ENCODE measurements around the gene CCDC78. TPM values are rescaled to one million over a fixed set of nuclear protein-coding genes. Genes with fewer than 3 reads are reported as not detected.
A peak's percentile ranks its signal among the peaks of the same experiment; 100 is the strongest.
"Not testable (repeated sequence)": the region's sequence is repeated elsewhere in the genome, so short reads cannot be mapped to it uniquely, and the experiment has no call there.

CCDC78 gene
- polyA plus RNA-seq, 1 donor from 2014 or later, result 0.74 TPM

- Mint-ChIP-seq H3K27ac (no peak overlapping the region), H3K9me3 (no peaks in the 10 kb centered on the region), H3K4me1 (peaks cover 8 to 16% (median 10%) of the 10 kb centered on the region in 3 donors), H3K27me3 (peaks cover 6% of the 10 kb centered on the region), H3K4me3 (peak overlapping the region in 2 of 4 donors; percentile 25 to 65), H3K36me3 (no peaks in the 10 kb centered on the region)
Measured at GRCh38 chr16:693766-694165, 32.5 kb downstream of the CCDC78 start.

- Mint-ChIP-seq H3K27ac (no peak overlapping the region), H3K27me3 (peaks cover 6% of the 10 kb centered on the region), H3K9me3 (no peaks in the 10 kb centered on the region), H3K4me1 (peaks cover 8 to 16% (median 10%) of the 10 kb centered on the region in 3 donors), H3K4me3 (peak overlapping the region in 2 of 4 donors; percentile 65 to 92), H3K36me3 (no peaks in the 10 kb centered on the region)
Measured at GRCh38 chr16:693364-693763, 32.9 kb downstream of the CCDC78 start.

GRCh38 chr16:692356-693108 lies 33.7 kb downstream of the CCDC78 start:
- peaks cover 6% of the 10 kb centered on the region for H3K27me3 Mint-ChIP-seq
- no peaks in the 10 kb centered on the region for H3K9me3 Mint-ChIP-seq
- peak overlapping the region in 1 of 3 donors; percentile 51 for H3K27ac Mint-ChIP-seq
- peaks cover 8 to 16% (median 10%) of the 10 kb centered on the region in 3 donors for H3K4me1 Mint-ChIP-seq
- no peaks in the 10 kb centered on the region for H3K36me3 Mint-ChIP-seq
- peak overlapping the region; percentile 30 to 92 (median 76) for H3K4me3 Mint-ChIP-seq

- not testable (repeated sequence) for H3K9me3 Mint-ChIP-seq, H3K36me3 Mint-ChIP-seq, H3K27me3 Mint-ChIP-seq
- peak overlapping the region in 2 of 3 donors; percentile 92 to 94 for H3K27ac Mint-ChIP-seq
- peaks cover 6 to 16% (median 10%) of the 10 kb centered on the region in 3 donors for H3K4me1 Mint-ChIP-seq
- H3K4me3 Mint-ChIP-seq, result peak overlapping the region in 3 of 4 donors; percentile 89 to 96 (median 92)
Measured at GRCh38 chr16:691242-691641, 35.0 kb downstream of the CCDC78 start.

- Mint-ChIP-seq H3K4me1 (peaks cover 4 to 12% (median 10%) of the 10 kb centered on the region in 3 donors), H3K4me3 (peak overlapping the region; percentile 88 to 98 (median 94)), H3K36me3 (no peaks in the 10 kb centered on the region), H3K27ac (peak overlapping the region in 1 of 3 donors; percentile 92), H3K27me3 (no peaks in the 10 kb centered on the region), H3K9me3 (no peaks in the 10 kb centered on the region)
Measured at GRCh38 chr16:689175-689897, 36.9 kb downstream of the CCDC78 start.

- Mint-ChIP-seq H3K27ac (peak overlapping the region in 1 of 3 donors; percentile 76), H3K4me3 (peak overlapping the region in 2 of 4 donors; percentile 17 to 69), H3K36me3 (no peaks in the 10 kb centered on the region), H3K27me3 (no peaks in the 10 kb centered on the region), H3K4me1 (peaks cover 2 to 13% (median 10%) of the 10 kb centered on the region in 3 donors), H3K9me3 (no peaks in the 10 kb centered on the region)
Measured at GRCh38 chr16:687499-687898, 38.7 kb downstream of the CCDC78 start.

GRCh38 chr16:686459-687260 lies 39.6 kb downstream of the CCDC78 start:
- Mint-ChIP-seq H3K36me3 (no peaks in the 10 kb centered on the region), H3K27me3 (no peaks in the 10 kb centered on the region), H3K27ac (peak overlapping the region in 1 of 3 donors; percentile 76), H3K9me3 (no peaks in the 10 kb centered on the region), H3K4me3 (no peak overlapping the region), H3K4me1 (peaks cover 2 to 18% (median 5%) of the 10 kb centered on the region in 3 donors)

- H3K27me3 Mint-ChIP-seq, result no peaks in the 10 kb centered on the region
- H3K9me3 Mint-ChIP-seq, result no peaks in the 10 kb centered on the region
- H3K27ac Mint-ChIP-seq, result peak overlapping the region in 1 of 3 donors; percentile 39
- peaks cover 3 to 18% (median 7%) of the 10 kb centered on the region in 3 donors for H3K4me1 Mint-ChIP-seq
- H3K4me3 Mint-ChIP-seq, result peak overlapping the region in 2 of 4 donors; percentile 45 to 76
- no peaks in the 10 kb centered on the region for H3K36me3 Mint-ChIP-seq
Measured at GRCh38 chr16:685967-686366, 40.3 kb downstream of the CCDC78 start.

- Mint-ChIP-seq H3K27ac (peak overlapping the region in 2 of 3 donors; percentile 39 to 93), H3K9me3 (no peaks in the 10 kb centered on the region), H3K4me3 (peak overlapping the region in 1 of 4 donors; percentile 59)
Measured at GRCh38 chr16:684961-685696, 41.1 kb downstream of the CCDC78 start.

GRCh38 chr16:684071-684794 lies 42.0 kb downstream of the CCDC78 start, which contains the start of gene JMJD8:
TSS of gene JMJD8 (minus strand) at chr16:684334. CDS start at chr16:684319, 15 bp downstream.
- peak within 1 kb of the TSS; percentile 81 to 90 (median 90) for H3K4me3 Mint-ChIP-seq
- H3K27me3 Mint-ChIP-seq, result no peaks in the 10 kb centered on the region
- no peaks in the 10 kb centered on the region for H3K9me3 Mint-ChIP-seq
- peaks cover 3 to 14% (median 6%) of the 10 kb centered on the region in 3 donors for H3K4me1 Mint-ChIP-seq
- H3K36me3 Mint-ChIP-seq, result no peaks in the 10 kb centered on the region
- H3K27ac Mint-ChIP-seq, result peak within 1 kb of the TSS; percentile 57 to 93 (median 90)

More at GRCh38 chr16:684961-685696, 41.1 kb downstream of the CCDC78 start:
- H3K36me3 Mint-ChIP-seq, result no peaks in the 10 kb centered on the region
- H3K4me1 Mint-ChIP-seq, result peaks cover 3 to 16% (median 6%) of the 10 kb centered on the region in 3 donors
- no peaks in the 10 kb centered on the region for H3K27me3 Mint-ChIP-seq

- Mint-ChIP-seq H3K4me3 (peak overlapping the region; percentile 81 to 90 (median 88)), H3K27me3 (no peaks in the 10 kb centered on the region), H3K27ac (peak overlapping the region; percentile 31 to 93 (median 39)), H3K36me3 (no peaks in the 10 kb centered on the region), H3K4me1 (peaks cover 3 to 12% (median 10%) of the 10 kb centered on the region in 3 donors), H3K9me3 (no peaks in the 10 kb centered on the region)
Measured at GRCh38 chr16:683396-684070, 42.7 kb downstream of the CCDC78 start.

GRCh38 chr16:682493-683395 lies 43.5 kb downstream of the CCDC78 start:
- H3K36me3 Mint-ChIP-seq, result no peaks in the 10 kb centered on the region
- no peaks in the 10 kb centered on the region for H3K9me3 Mint-ChIP-seq
- no peaks in the 10 kb centered on the region for H3K27me3 Mint-ChIP-seq
- H3K4me1 Mint-ChIP-seq, result peaks cover 3 to 12% (median 10%) of the 10 kb centered on the region in 3 donors
- peak overlapping the region; percentile 63 to 88 (median 81) for H3K27ac Mint-ChIP-seq
- H3K4me3 Mint-ChIP-seq, result peak overlapping the region; percentile 81 to 90 (median 86)

All from IgD-negative memory B cell (primary cell).